H1 (cell line): ENCODE measurements around the gene RIPPLY2. TPM values are rescaled to one million over a fixed set of nuclear protein-coding genes. Genes with fewer than 3 reads are reported as not detected.
A peak's percentile ranks its signal among the peaks of the same experiment; 100 is the strongest.

Source experiments
- CBX8 ChIP-seq: fragments of 300-800, 300-1000 bp; sonication (generic); IDR thresholded peaks from 2 replicates; pipeline ENCODE4 v1.7.1; 2016; ENCODE audit warnings: low read depth, low read length, borderline replicate concordance
- CHD1 ChIP-seq: IDR thresholded peaks from 2 replicates; pipeline ENCODE4 v1.6.1; 2012; ENCODE audit warnings: low read depth, low read length, improper control_type of control experiment
- E2F6 ChIP-seq: IDR thresholded peaks from 2 replicates; pipeline ENCODE4 v1.6.1; 2012; ENCODE audit warnings: inconsistent platforms
- GABPA ChIP-seq: IDR thresholded peaks from 2 replicates; pipeline ENCODE4 v1.6.1; 2011; ENCODE audit warnings: mild to moderate bottlenecking, low read length, moderate library complexity, borderline replicate concordance; ENCODE audit not compliant: insufficient read depth
- HDAC2 ChIP-seq, 2 experiments: fragments of 300-600 bp in 1 of 2; sonication (generic) in 1 of 2; IDR thresholded peaks; 2 replicates each; pipeline ENCODE4 v1.6.1; 2011 to 2012; ENCODE audit warnings: low read depth in 2 of 2, low read length in 2 of 2, mild to moderate bottlenecking in 2 of 2, moderate library complexity in 2 of 2, borderline replicate concordance in 1 of 2, inconsistent platforms in 1 of 2
- PHF8 ChIP-seq: fragments of 200-600 bp; sonication (generic); conservative IDR thresholded peaks from 2 replicates; pipeline ENCODE4 v1.7.1; 2012; ENCODE audit warnings: low read depth, mild to moderate bottlenecking, inconsistent platforms, low read length, moderate library complexity
- POLR2AphosphoS5 ChIP-seq: IDR thresholded peaks from 2 replicates; pipeline ENCODE4 v1.6.1; 2011; ENCODE audit warnings: low read depth, low read length
- SP4 ChIP-seq: IDR thresholded peaks from 2 replicates; pipeline ENCODE4 v1.6.1; 2012; ENCODE audit warnings: low read length, inconsistent platforms
- SUZ12 ChIP-seq: fragments of 200-600 bp; sonication (generic); IDR thresholded peaks from 2 replicates; pipeline ENCODE4 v1.6.1; 2012; ENCODE audit warnings: mild to moderate bottlenecking, inconsistent platforms, low read length, moderate library complexity, mixed read lengths
- TAF1 ChIP-seq: IDR thresholded peaks from 2 replicates; pipeline ENCODE4 v1.6.1; 2011; ENCODE audit warnings: mild to moderate bottlenecking, low read depth, low read length
- TAF7 ChIP-seq: optimal IDR thresholded peaks from 2 replicates; pipeline ENCODE3; 2011; ENCODE audit warnings: low read depth, mild to moderate bottlenecking, inconsistent platforms, low read length, moderate library complexity, borderline replicate concordance
- TBP ChIP-seq: IDR thresholded peaks from 2 replicates; pipeline ENCODE4 v1.6.1; 2011; ENCODE audit warnings: low read depth, low read length, improper control_type of control experiment
- TCF12 ChIP-seq: IDR thresholded peaks from 2 replicates; pipeline ENCODE4 v1.6.1; 2011; ENCODE audit warnings: low read depth, mild to moderate bottlenecking, low read length
- TEAD4 ChIP-seq: IDR thresholded peaks from 2 replicates; pipeline ENCODE4 v1.6.1; 2012; ENCODE audit warnings: low read depth, low read length, inconsistent platforms, mixed read lengths
- polyA plus RNA-seq, 7 experiments: library from polyadenylated mRNA; depleted of rRNA in 3 of 7; stranded (reverse) in 5 of 7; unstranded in 2 of 7; fragments of >200 nt in 5 of 7; fragments of 200-250 nt in 2 of 7; gene quantifications; 1 replicate in 5 of 7; 2 replicates in 1 of 7; 4 replicates in 1 of 7; pipeline versions ENCODE4 v1.2.1 to v1.2.3, GENCODE V29; 2011 to 2013; ENCODE audit warnings: missing spikeins in 2 of 7, mixed read lengths in 2 of 7
- total RNA-seq: library from RNA; stranded (reverse); fragmentation: NEBNext Ultra II Directional; extraction: Animal tissue kit (Norgen Biotek cat#: 25700); gene quantifications from 2 replicates; pipeline ENCODE4 v1.2.1, GENCODE V29; 2021
- TF ChIP-seq, protein P1 (sequence below), 3 experiments: IDR thresholded peaks; 1 replicate in 2 of 3; 2 replicates in 1 of 3; pipeline versions ENCODE4 v1.5.1 to v1.6.1; 2011; ENCODE audit warnings: low read length in 3 of 3, mild to moderate bottlenecking in 3 of 3, inconsistent platforms in 2 of 3, low read depth in 1 of 3, moderate library complexity in 1 of 3; ENCODE audit not compliant: insufficient read depth in 1 of 3; ENCODE audit errors: control extremely low read depth in 1 of 3

Gene RIPPLY2
- total and polyA plus RNA-seq, 2 of the 8 experiments (the other 6 are each of a cell fraction or from before 2014, with no cell fraction given) = 0.74 to 1.5 TPM

GRCh38 chr6:83853178-83854000, at the start of gene RIPPLY2 (continued):
- TF ChIP-seq GABPA = 0 out of 2 replicates have a peak, but pooled peaks have one; percentile 26
- TF ChIP-seq SP4 = no peak
- TF ChIP-seq PHF8 = no peak
- TF ChIP-seq TCF12 = no peak
- TF ChIP-seq HDAC2 (IDR thresholded peaks at IDR 0.05; ENCODE audit: borderline replicate concordance in 1 of 2, low read depth in 2 of 2, low read length in 2 of 2) = no peak; a peak in 1 of 4 replicates
- no peak for TF ChIP-seq CHD1
- TF ChIP-seq SUZ12 = peak; percentile 87
- no peak; the same call in 1 of the 2 replicates for TF ChIP-seq TBP
- TF ChIP-seq POLR2AphosphoS5 = no peak; the same call in 1 of the 2 replicates
- peak; percentile 55 for TF ChIP-seq TAF7
- TF ChIP-seq E2F6 = peak; percentile 96
- 0 out of 2 replicates have a peak, but pooled peaks have one; percentile 28 for TF ChIP-seq TEAD4
- TF ChIP-seq, protein P1, sequence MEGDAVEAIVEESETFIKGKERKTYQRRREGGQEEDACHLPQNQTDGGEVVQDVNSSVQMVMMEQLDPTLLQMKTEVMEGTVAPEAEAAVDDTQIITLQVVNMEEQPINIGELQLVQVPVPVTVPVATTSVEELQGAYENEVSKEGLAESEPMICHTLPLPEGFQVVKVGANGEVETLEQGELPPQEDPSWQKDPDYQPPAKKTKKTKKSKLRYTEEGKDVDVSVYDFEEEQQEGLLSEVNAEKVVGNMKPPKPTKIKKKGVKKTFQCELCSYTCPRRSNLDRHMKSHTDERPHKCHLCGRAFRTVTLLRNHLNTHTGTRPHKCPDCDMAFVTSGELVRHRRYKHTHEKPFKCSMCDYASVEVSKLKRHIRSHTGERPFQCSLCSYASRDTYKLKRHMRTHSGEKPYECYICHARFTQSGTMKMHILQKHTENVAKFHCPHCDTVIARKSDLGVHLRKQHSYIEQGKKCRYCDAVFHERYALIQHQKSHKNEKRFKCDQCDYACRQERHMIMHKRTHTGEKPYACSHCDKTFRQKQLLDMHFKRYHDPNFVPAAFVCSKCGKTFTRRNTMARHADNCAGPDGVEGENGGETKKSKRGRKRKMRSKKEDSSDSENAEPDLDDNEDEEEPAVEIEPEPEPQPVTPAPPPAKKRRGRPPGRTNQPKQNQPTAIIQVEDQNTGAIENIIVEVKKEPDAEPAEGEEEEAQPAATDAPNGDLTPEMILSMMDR (IDR thresholded peaks at IDR 0.05; ENCODE audit: control extremely low read depth in 1 of 3, insufficient read depth in 1 of 3, low read depth in 1 of 3, low read length in 3 of 3) = no peak
- peak; percentile 77 for TF ChIP-seq TAF1
- no peak for TF ChIP-seq CBX8
- TF ChIP-seq, all 59 proteins: peak for 17
